K562 (cell line): ENCODE measurements around the gene ZKSCAN3. TPM values are rescaled to one million over a fixed set of nuclear protein-coding genes. Genes with fewer than 3 reads are reported as not detected.

Experiments used
- BRD4 ChIP-seq: fragments of 200-600 bp; sonication (generic); IDR thresholded peaks from 2 replicates; pipeline ENCODE4 v1.6.1; 2017; ENCODE audit warnings: inconsistent platforms
- EHMT2 ChIP-seq: fragments of 450-650 bp; IDR thresholded peaks from 2 replicates; pipeline ENCODE4 v1.6.1; 2018; ENCODE audit warnings: antibody characterized with exemption
- GTF2A2 ChIP-seq: IDR thresholded peaks from 2 replicates; pipeline ENCODE4 v1.6.1; 2016; ENCODE audit warnings: mild to moderate bottlenecking, missing genetic modification characterization, missing compliant biosample characterization
- MECOM ChIP-seq: fragments of 250-450 bp; sonication (Bioruptor Pico); IDR thresholded peaks from 2 replicates; pipeline ENCODE4 v1.8.0; 2022; ENCODE audit warnings: inconsistent platforms
- MXI1 ChIP-seq: IDR thresholded peaks from 2 replicates; pipeline ENCODE4 v1.6.1; 2011; ENCODE audit warnings: low read depth, mild to moderate bottlenecking, improper control_type of control experiment, low read length
- NFIC ChIP-seq: fragments of 450-650 bp; IDR thresholded peaks from 2 replicates; pipeline ENCODE4 v1.6.1; 2017; ENCODE audit warnings: mild to moderate bottlenecking, inconsistent platforms
- POLR2B ChIP-seq: fragments of 450-650 bp; IDR thresholded peaks from 2 replicates; pipeline ENCODE4 v1.6.1; 2018; ENCODE audit warnings: low read depth; ENCODE audit not compliant: partially characterized antibody
- PRMT5 ChIP-seq: sonication (generic); formaldehyde crosslinking; IDR thresholded peaks from 2 replicates; pipeline ENCODE4 v1.5.0; 2020; ENCODE audit warnings: missing genetic modification reagents
- RBM34 ChIP-seq: fragments of 200-400 bp; formaldehyde crosslinking; IDR thresholded peaks from 2 replicates; pipeline ENCODE4 v1.6.1; 2018; ENCODE audit warnings: low read length, borderline replicate concordance; ENCODE audit not compliant: insufficient read depth
- RFX7 ChIP-seq: fragments of 250-450 bp; sonication (Bioruptor Pico); IDR thresholded peaks from 2 replicates; pipeline ENCODE4 v1.5.1; 2021; ENCODE audit warnings: mild to moderate bottlenecking
- SAP30 ChIP-seq: fragments of 200-600 bp; sonication (generic); IDR thresholded peaks from 2 replicates; pipeline ENCODE4 v1.6.1; 2012; ENCODE audit warnings: borderline replicate concordance, low read depth, mild to moderate bottlenecking, moderate library complexity, low read length, control low read depth, inconsistent platforms; ENCODE audit not compliant: insufficient read depth, poor library complexity, severe bottlenecking
- SOX6 ChIP-seq: fragments of 450-650 bp; IDR thresholded peaks from 2 replicates; pipeline ENCODE4 v1.6.1; 2014; ENCODE audit warnings: mild to moderate bottlenecking
- TAF1 ChIP-seq: IDR thresholded peaks from 2 replicates; pipeline ENCODE4 v1.6.1; 2011; ENCODE audit warnings: mild to moderate bottlenecking, low read length, moderate library complexity; ENCODE audit not compliant: insufficient read depth, control insufficient read depth, severe bottlenecking; ENCODE audit errors: extremely low read depth
- TCF3 ChIP-seq: sonication (generic); formaldehyde crosslinking; IDR thresholded peaks from 2 replicates; pipeline ENCODE4 v1.4.0; 2020; ENCODE audit warnings: mild to moderate bottlenecking, missing genetic modification reagents
- TCF7 ChIP-seq: sonication (generic); IDR thresholded peaks from 2 replicates; pipeline ENCODE4 v1.6.1; 2016; ENCODE audit warnings: antibody characterized with exemption, borderline replicate concordance
- YBX1 ChIP-seq: fragments of 450-650 bp; IDR thresholded peaks from 2 replicates; pipeline ENCODE4 v1.7.1; 2016; ENCODE audit warnings: mild to moderate bottlenecking
- YY1 ChIP-seq, 3 experiments: IDR thresholded peaks; 2 replicates each; pipeline ENCODE4 v1.6.1; 2011; ENCODE audit warnings: low read length in 2 of 3, mild to moderate bottlenecking in 2 of 3, moderate library complexity in 2 of 3, borderline replicate concordance in 1 of 3, control low read depth in 1 of 3, low read depth in 1 of 3; ENCODE audit not compliant: insufficient read depth in 3 of 3, insufficient replicate concordance in 2 of 3, control insufficient read depth in 1 of 3, insufficient read length in 1 of 3; ENCODE audit errors: extremely low read depth in 1 of 3
- ZKSCAN1 ChIP-seq: fragments of 150-350 bp; IDR thresholded peaks from 2 replicates; pipeline ENCODE4 v1.6.1; 2016; ENCODE audit warnings: low read depth, low read length
- ZNF384 ChIP-seq: IDR thresholded peaks from 2 replicates; pipeline ENCODE4 v1.6.1; 2012; ENCODE audit warnings: low read depth, low read length, improper control_type of control experiment
- ZNF77 ChIP-seq: fragments of 250-450 bp; sonication (Bioruptor Pico); IDR thresholded peaks from 2 replicates; pipeline ENCODE4 v1.5.0; 2020
- polyA plus RNA-seq, 8 experiments: library from polyadenylated mRNA; depleted of rRNA in 4 of 8; stranded (reverse) in 5 of 8; unstranded in 3 of 8; fragments of >200 nt; fragmentation: Nextera tagmentation in 2 of 8; fragmentation: Illumina TruSeq in 1 of 8; extraction: Ambion mirVana in 2 of 8; extraction: Trizol in 1 of 8; gene quantifications; 2 replicates each; pipeline versions ENCODE4 v1.2.1 to v1.2.3, GENCODE V29; 2011 to 2014; ENCODE audit warnings: inconsistent platforms in 1 of 8, missing spikeins in 1 of 8
- total RNA-seq, 7 experiments: library from RNA; depleted of rRNA in 6 of 7; stranded (reverse); fragments of >200 nt in 6 of 7; fragmentation: Illumina TruSeq in 2 of 7; extraction: Trizol in 2 of 7; gene quantifications; 2 replicates each; pipeline versions ENCODE4 v1.2.1 to v1.2.3, GENCODE V29; 2011 to 2021; ENCODE audit warnings: low replicate concordance in 1 of 7
- TF ChIP-seq, protein P1 (sequence below): IDR thresholded peaks from 2 replicates; pipeline ENCODE4 v1.6.1; 2011; ENCODE audit warnings: borderline replicate concordance, low read depth, mild to moderate bottlenecking, moderate library complexity, low read length; ENCODE audit not compliant: insufficient read depth, poor library complexity, severe bottlenecking
- TF ChIP-seq, protein P2 (sequence below): IDR thresholded peaks from 2 replicates; pipeline ENCODE4 v1.6.1; 2016; ENCODE audit warnings: missing genetic modification characterization, missing compliant biosample characterization
- TF ChIP-seq, protein P3 (sequence below): fragments of 450-650 bp; IDR thresholded peaks from one replicate; pipeline ENCODE4 v1.6.1; 2018; ENCODE audit warnings: mild to moderate bottlenecking, moderate library complexity; ENCODE audit not compliant: partially characterized antibody

Gene ZKSCAN3
- total and polyA plus RNA-seq, 9 of the 15 experiments (the other 6 are each of a cell fraction or from before 2014, with no cell fraction given), result 3.0 to 12.4 (median 10.2) TPM

DNA sequence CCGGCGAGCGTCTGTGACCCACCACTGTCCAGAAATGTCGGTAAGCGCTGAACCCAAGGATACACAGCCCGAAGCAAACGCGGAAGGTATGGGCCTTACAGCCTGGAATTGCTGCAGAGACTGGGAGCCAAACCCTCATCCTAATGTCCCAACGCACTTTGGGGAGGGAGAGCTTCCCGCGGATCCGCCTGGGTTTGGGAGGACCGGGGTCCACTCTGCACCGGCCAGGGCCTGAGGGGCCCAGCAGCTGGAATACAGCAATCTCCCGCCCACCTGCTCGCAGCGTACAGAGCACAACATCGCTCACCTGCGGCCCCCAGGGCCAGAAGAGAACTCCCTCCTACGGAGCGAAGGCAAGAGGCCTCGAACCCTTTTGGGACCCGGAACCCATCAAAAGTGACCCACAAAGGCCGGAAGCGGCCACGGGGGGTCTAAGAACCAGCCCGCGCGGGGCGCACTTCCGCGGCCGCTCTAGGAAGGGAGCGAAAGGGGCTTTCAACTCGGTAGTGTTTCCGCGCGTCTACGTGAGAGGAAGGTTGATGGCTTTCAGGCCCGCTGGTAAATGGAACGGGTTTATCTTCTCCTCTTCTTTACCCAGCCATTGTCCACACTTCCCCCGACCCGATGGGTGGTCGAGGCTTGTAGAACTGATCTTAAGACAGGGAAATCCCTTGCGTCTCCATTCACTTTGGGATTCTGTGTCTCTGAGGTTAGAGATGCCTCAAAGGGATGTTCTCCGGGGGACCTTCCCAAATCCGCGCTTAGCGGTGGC, 49.8 kb downstream of the ZKSCAN3 start, which contains the start of gene ZSCAN12 (continued):
- TF ChIP-seq, protein P1, sequence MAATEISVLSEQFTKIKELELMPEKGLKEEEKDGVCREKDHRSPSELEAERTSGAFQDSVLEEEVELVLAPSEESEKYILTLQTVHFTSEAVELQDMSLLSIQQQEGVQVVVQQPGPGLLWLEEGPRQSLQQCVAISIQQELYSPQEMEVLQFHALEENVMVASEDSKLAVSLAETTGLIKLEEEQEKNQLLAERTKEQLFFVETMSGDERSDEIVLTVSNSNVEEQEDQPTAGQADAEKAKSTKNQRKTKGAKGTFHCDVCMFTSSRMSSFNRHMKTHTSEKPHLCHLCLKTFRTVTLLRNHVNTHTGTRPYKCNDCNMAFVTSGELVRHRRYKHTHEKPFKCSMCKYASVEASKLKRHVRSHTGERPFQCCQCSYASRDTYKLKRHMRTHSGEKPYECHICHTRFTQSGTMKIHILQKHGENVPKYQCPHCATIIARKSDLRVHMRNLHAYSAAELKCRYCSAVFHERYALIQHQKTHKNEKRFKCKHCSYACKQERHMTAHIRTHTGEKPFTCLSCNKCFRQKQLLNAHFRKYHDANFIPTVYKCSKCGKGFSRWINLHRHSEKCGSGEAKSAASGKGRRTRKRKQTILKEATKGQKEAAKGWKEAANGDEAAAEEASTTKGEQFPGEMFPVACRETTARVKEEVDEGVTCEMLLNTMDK, result peak; percentile 100
- TF ChIP-seq GTF2A2 (tag) (0 out of 2 replicates have a peak, but pooled peaks have one; percentile 20), ZNF384 (peak; percentile 70), PRMT5 (no peak), ZNF77 (CRISPR knock-in tag) (no peak), YBX1 (no peak), RFX7 (CRISPR knock-in tag) (no peak), SOX6 (peak; percentile 85), RBM34 (no peak), YY1 (IDR thresholded peaks at IDR 0.05; ENCODE audit: borderline replicate concordance in 1 of 3, control insufficient read depth in 1 of 3, extremely low read depth in 1 of 3, insufficient read depth in 3 of 3, insufficient read length in 1 of 3, insufficient replicate concordance in 2 of 3, low read depth in 1 of 3, low read length in 2 of 3) (peak; percentile 17 to 87 (median 63)), TCF7 (no peak), ZKSCAN1 (peak; percentile 77), POLR2B (peak; percentile 97), MECOM (CRISPR knock-in tag) (peak; percentile 77; the same call in 1 of the 2 replicates), SAP30 (no peak), TAF1 (peak; percentile 98), EHMT2 (peak; percentile 74), NFIC (peak; percentile 72), TCF3 (CRISPR knock-in tag) (no peak; the same call in 1 of the 2 replicates), MXI1 (no peak), BRD4 (peak; percentile 96)
- TF ChIP-seq, protein P2, sequence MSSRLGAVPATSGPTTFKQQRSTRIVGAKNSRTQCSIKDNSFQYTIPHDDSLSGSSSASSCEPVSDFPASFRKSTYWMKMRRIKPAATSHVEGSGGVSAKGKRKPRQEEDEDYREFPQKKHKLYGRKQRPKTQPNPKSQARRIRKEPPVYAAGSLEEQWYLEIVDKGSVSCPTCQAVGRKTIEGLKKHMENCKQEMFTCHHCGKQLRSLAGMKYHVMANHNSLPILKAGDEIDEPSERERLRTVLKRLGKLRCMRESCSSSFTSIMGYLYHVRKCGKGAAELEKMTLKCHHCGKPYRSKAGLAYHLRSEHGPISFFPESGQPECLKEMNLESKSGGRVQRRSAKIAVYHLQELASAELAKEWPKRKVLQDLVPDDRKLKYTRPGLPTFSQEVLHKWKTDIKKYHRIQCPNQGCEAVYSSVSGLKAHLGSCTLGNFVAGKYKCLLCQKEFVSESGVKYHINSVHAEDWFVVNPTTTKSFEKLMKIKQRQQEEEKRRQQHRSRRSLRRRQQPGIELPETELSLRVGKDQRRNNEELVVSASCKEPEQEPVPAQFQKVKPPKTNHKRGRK (tag), result no peak
- TF ChIP-seq, protein P3, sequence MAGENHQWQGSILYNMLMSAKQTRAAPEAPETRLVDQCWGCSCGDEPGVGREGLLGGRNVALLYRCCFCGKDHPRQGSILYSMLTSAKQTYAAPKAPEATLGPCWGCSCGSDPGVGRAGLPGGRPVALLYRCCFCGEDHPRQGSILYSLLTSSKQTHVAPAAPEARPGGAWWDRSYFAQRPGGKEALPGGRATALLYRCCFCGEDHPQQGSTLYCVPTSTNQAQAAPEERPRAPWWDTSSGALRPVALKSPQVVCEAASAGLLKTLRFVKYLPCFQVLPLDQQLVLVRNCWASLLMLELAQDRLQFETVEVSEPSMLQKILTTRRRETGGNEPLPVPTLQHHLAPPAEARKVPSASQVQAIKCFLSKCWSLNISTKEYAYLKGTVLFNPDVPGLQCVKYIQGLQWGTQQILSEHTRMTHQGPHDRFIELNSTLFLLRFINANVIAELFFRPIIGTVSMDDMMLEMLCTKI, result no peak
